Adrenal gland (tissue), 5 donors: Measurements from ENCODE around the gene UPK3BL2.
"Not testable (repeated sequence)": the region's sequence is repeated elsewhere in the genome, so short reads cannot be mapped to it uniquely, and the experiment has no call there.

ENCODE experiments used
- CTCF ChIP-seq, 6 experiments: fragments of 450-650 bp in 4 of 6; fragments of 200-600 bp in 2 of 6; sonication (generic) in 1 of 6; IDR thresholded peaks; 1 replicate in 5 of 6; 2 replicates in 1 of 6; pipeline versions ENCODE4 v1.5.1 to v1.8.0; 2016 to 2021; ENCODE audit warnings: antibody characterized with exemption in 6 of 6, mild to moderate bottlenecking in 2 of 6, moderate library complexity in 1 of 6
- POLR2A ChIP-seq, 2 donors: fragments of 450-650 bp; IDR thresholded peaks; one replicate each; pipeline ENCODE4 v1.6.1; 2017; ENCODE audit warnings: antibody characterized with exemption in 2 of 2, mild to moderate bottlenecking in 2 of 2, moderate library complexity in 1 of 2
- donor health status: DM: no; HTN: no; CAD: no.

GRCh38 chr7:102577315-102578240 is 34.1 kb upstream of the UPK3BL2 start:
- not testable (repeated sequence) for TF ChIP-seq POLR2A, CTCF (IDR thresholded peaks at IDR 0.05)
